ENCODE measurements around the gene CEACAM18. TPM values are rescaled to one million over a fixed set of nuclear protein-coding genes. Genes with fewer than 3 reads are reported as not detected.

CEACAM18 gene
- total and polyA plus RNA-seq, 2 experiments from 2014 or later = 0.19 TPM; not detected in 1

- Histone ChIP-seq H3K4me1 (ENCODE audit: insufficient read depth) (no peaks in the 10 kb centered on the region), H2AFZ (no peak overlapping the region), H3K27me3 (no peaks in the 10 kb centered on the region), H3K36me3 (replicated peaks; ENCODE audit: insufficient read depth, low read depth) (no peaks in the 10 kb centered on the region), H3K9me3 (ENCODE audit: low read depth) (no peaks in the 10 kb centered on the region), H3K27ac (no peak overlapping the region), H4K20me1 (ENCODE audit: insufficient read depth, poor library complexity, severe bottlenecking) (no peaks in the 10 kb centered on the region), H3K4me2 (no peak overlapping the region), H3K9me2 (replicated peaks; ENCODE audit: insufficient read depth) (no peaks in the 10 kb centered on the region), H3K79me2 (no peaks in the 10 kb centered on the region), H3K4me3 (no peak overlapping the region)
- WGBS (ENCODE audit: low lambda C conversion rate, missing lambda C conversion rate) = 58% methylated on average over 3 of the region's 3 CpGs
- DNase-seq (ENCODE audit: low spot score) = no peak
- TF ChIP-seq, protein P1, sequence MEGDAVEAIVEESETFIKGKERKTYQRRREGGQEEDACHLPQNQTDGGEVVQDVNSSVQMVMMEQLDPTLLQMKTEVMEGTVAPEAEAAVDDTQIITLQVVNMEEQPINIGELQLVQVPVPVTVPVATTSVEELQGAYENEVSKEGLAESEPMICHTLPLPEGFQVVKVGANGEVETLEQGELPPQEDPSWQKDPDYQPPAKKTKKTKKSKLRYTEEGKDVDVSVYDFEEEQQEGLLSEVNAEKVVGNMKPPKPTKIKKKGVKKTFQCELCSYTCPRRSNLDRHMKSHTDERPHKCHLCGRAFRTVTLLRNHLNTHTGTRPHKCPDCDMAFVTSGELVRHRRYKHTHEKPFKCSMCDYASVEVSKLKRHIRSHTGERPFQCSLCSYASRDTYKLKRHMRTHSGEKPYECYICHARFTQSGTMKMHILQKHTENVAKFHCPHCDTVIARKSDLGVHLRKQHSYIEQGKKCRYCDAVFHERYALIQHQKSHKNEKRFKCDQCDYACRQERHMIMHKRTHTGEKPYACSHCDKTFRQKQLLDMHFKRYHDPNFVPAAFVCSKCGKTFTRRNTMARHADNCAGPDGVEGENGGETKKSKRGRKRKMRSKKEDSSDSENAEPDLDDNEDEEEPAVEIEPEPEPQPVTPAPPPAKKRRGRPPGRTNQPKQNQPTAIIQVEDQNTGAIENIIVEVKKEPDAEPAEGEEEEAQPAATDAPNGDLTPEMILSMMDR (IDR thresholded peaks at IDR 0.05; ENCODE audit: poor library complexity) = no peak
- TF ChIP-seq EZH2 (IDR thresholded peaks at IDR 0.05; ENCODE audit: borderline replicate concordance) (no peak), EZH2phosphoT487 (IDR thresholded peaks at IDR 0.05; ENCODE audit: low read depth, severe bottlenecking, unreplicated experiment) (no peak)
These were observed 10.2 kb downstream of the CEACAM18 start for GRCh38 chr19:51488491-51488890.

GRCh38 chr19:51489113-51489512 is 10.8 kb downstream of the CEACAM18 start:
- 42% methylated on average over 2 of the region's 2 CpGs for WGBS (ENCODE audit: low lambda C conversion rate, missing lambda C conversion rate)
- Histone ChIP-seq H4K20me1 (ENCODE audit: insufficient read depth, poor library complexity, severe bottlenecking) (no peaks in the 10 kb centered on the region), H3K9me2 (replicated peaks; ENCODE audit: insufficient read depth) (no peaks in the 10 kb centered on the region), H3K4me3 (no peak overlapping the region), H3K9me3 (ENCODE audit: low read depth) (no peaks in the 10 kb centered on the region), H3K4me1 (ENCODE audit: insufficient read depth) (no peaks in the 10 kb centered on the region), H3K27ac (no peak overlapping the region), H3K27me3 (no peaks in the 10 kb centered on the region), H3K36me3 (replicated peaks; ENCODE audit: insufficient read depth, low read depth) (no peaks in the 10 kb centered on the region), H3K4me2 (no peak overlapping the region), H3K79me2 (no peaks in the 10 kb centered on the region), H2AFZ (no peak overlapping the region)
- DNase-seq (ENCODE audit: low spot score) = no peak
- TF ChIP-seq EZH2 (IDR thresholded peaks at IDR 0.05; ENCODE audit: borderline replicate concordance) = no peak

DNA sequence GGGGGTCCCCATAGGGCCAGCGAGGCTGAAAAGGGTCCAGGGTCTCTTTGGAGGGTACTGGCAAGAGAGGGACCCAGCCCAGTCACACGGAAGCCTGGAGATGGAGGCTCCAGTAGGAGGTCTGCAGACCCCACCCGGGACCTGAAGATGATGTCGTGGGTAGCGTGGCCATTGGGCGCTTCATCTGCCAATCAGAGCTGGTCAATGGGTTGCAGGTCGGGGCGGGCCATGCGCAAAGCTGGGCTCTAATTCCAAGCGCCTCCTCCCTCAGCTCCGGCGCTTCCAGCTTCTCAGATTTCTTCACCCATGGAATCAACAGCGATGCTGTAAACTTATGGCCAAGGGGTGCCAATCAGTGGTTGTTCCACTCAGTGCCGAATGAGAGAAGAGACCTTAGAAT is 12.3 kb downstream of the CEACAM18 start:
- Histone ChIP-seq H3K4me1 (ENCODE audit: insufficient read depth) (no peaks in the 10 kb centered on the region), H3K27me3 (no peaks in the 10 kb centered on the region), H3K4me3 (no peak overlapping the region), H3K4me2 (no peak overlapping the region), H3K9me2 (replicated peaks; ENCODE audit: insufficient read depth) (no peaks in the 10 kb centered on the region), H3K36me3 (replicated peaks; ENCODE audit: insufficient read depth, low read depth) (no peaks in the 10 kb centered on the region), H3K9me3 (ENCODE audit: low read depth) (no peaks in the 10 kb centered on the region), H4K20me1 (ENCODE audit: insufficient read depth, poor library complexity, severe bottlenecking) (no peaks in the 10 kb centered on the region), H3K79me2 (no peaks in the 10 kb centered on the region), H2AFZ (no peak overlapping the region), H3K27ac (no peak overlapping the region)
- DNase-seq (ENCODE audit: low spot score) = no peak
- TF ChIP-seq EZH2phosphoT487 (IDR thresholded peaks at IDR 0.05; ENCODE audit: low read depth, severe bottlenecking, unreplicated experiment) (no peak), EZH2 (IDR thresholded peaks at IDR 0.05; ENCODE audit: borderline replicate concordance) (no peak)
- TF ChIP-seq, protein P1 (IDR thresholded peaks at IDR 0.05; ENCODE audit: poor library complexity) = no peak
- 89% methylated on average over 14 of the region's 14 CpGs for WGBS (ENCODE audit: low lambda C conversion rate, missing lambda C conversion rate)

DNA sequence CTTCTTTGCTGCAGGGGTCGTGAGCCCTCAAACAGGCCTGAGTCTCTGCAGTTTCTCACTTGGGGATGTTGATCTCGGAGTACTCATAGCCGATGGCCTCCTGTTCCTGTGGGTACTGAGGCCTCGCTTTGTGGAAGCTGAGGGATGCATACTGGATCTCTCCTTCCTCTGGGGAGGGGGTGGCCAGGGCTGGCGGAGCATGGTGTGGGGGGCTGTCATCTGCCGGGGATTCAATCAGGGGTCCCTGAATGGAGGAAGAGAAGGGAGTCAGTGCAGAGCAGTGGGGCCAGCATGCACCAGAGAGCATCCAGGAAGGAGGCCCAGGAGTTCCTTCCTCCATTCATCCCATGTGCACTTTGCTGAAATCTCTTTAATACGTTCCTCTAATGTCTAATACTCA is 13.2 kb downstream of the CEACAM18 start:
- no peak overlapping the region for H3K4me2 ChIP-seq
- no peak overlapping the region for H2AFZ ChIP-seq
- no peaks in the 10 kb centered on the region for H3K4me1 ChIP-seq (ENCODE audit: insufficient read depth)
- TF ChIP-seq, protein P1 (IDR thresholded peaks at IDR 0.05; ENCODE audit: poor library complexity) = no peak
- TF ChIP-seq EZH2phosphoT487 (IDR thresholded peaks at IDR 0.05; ENCODE audit: low read depth, severe bottlenecking, unreplicated experiment) = no peak
- TF ChIP-seq EZH2 (IDR thresholded peaks at IDR 0.05; ENCODE audit: borderline replicate concordance) = no peak
- H3K27ac ChIP-seq = no peak overlapping the region
- H3K9me2 ChIP-seq (replicated peaks; ENCODE audit: insufficient read depth) = no peaks in the 10 kb centered on the region
- H3K36me3 ChIP-seq (replicated peaks; ENCODE audit: insufficient read depth, low read depth) = no peaks in the 10 kb centered on the region
- no peak for DNase-seq (ENCODE audit: low spot score)
- no peaks in the 10 kb centered on the region for H3K79me2 ChIP-seq
- H3K9me3 ChIP-seq (ENCODE audit: low read depth) = no peaks in the 10 kb centered on the region
- no peaks in the 10 kb centered on the region for H4K20me1 ChIP-seq (ENCODE audit: insufficient read depth, poor library complexity, severe bottlenecking)
- no peaks in the 10 kb centered on the region for H3K27me3 ChIP-seq
- 66% methylated on average over 7 of the region's 7 CpGs for WGBS (ENCODE audit: low lambda C conversion rate, missing lambda C conversion rate)
- H3K4me3 ChIP-seq = no peak overlapping the region

Data from hepatocyte (in vitro differentiated cells).